ENCODE data around the gene RAB8B.

Gene RAB8B

GRCh38 chr15:63188926-63189871 lies at the start of gene RAB8B:
RAB8B (plus strand) TSS chr15:63189606; CDS start chr15:63189625, 19 bp downstream.
- H3K4me3 ChIP-seq (ENCODE audit: low read length) = peak within 1 kb of the TSS; percentile 95
- TF ChIP-seq ZNF274 (IDR thresholded peaks at IDR 0.05; ENCODE audit: low read depth, low read length) = no peak

DNA sequence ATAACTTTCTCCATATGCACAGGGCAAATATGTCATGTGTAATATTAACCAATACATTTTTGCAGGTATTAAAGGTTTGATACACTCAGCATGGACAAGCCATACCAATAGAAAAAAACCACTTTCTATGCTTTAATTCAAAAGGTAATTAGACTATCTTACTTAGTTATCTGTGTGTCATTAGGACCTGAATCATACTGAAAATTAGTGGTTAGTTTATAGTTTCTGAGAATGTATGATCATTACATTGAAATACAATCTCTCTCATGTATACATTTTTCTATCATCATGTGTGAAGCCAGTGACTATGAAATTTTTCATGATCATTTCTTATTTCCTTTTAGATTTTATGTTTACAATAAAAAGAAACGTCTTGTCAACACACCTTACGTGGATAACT lies 48.5 kb upstream of the RAB8B start:
- TF ChIP-seq ZNF274 (IDR thresholded peaks at IDR 0.05; ENCODE audit: low read depth, low read length) = no peak
- H3K4me3 ChIP-seq (ENCODE audit: low read length) = no peak overlapping the region

GRCh38 chr15:63145426-63145825 lies 44.0 kb upstream of the RAB8B start:
- no peak for TF ChIP-seq ZNF274 (IDR thresholded peaks at IDR 0.05; ENCODE audit: low read depth, low read length)
- no peak overlapping the region for H3K4me3 ChIP-seq (ENCODE audit: low read length)

GRCh38 chr15:63146684-63147083 lies 42.7 kb upstream of the RAB8B start:
- TF ChIP-seq ZNF274 (IDR thresholded peaks at IDR 0.05; ENCODE audit: low read depth, low read length) = no peak

GRCh38 chr15:63151665-63152064 lies 37.7 kb upstream of the RAB8B start:
- H3K4me3 ChIP-seq (ENCODE audit: low read length) = no peak overlapping the region
- TF ChIP-seq ZNF274 (IDR thresholded peaks at IDR 0.05; ENCODE audit: low read depth, low read length) = no peak

More at GRCh38 chr15:63146684-63147083, 42.7 kb upstream of the RAB8B start:
- H3K4me3 ChIP-seq (ENCODE audit: low read length) = no peak overlapping the region

DNA sequence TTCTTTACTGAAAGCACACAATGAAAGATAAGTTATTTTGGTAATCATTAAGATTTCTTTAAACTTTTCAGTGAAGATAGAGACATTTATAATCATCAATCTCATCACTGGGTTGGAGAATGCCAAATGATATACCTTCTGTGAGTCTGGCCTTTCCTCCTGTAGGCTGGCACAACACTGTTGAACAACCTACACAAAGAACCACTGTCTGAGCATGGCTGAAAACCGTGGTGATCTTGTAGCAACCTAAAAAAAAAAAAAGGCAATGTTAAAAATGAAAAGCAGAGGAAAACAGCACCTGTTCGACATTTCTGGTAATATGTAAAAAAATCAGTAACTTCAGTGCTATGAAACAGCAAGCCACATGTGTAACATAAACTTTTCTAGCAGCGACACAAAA lies 33.9 kb upstream of the RAB8B start:
- no peak for TF ChIP-seq ZNF274 (IDR thresholded peaks at IDR 0.05; ENCODE audit: low read depth, low read length)
- H3K4me3 ChIP-seq (ENCODE audit: low read length) = peak overlapping the region; percentile 84

GRCh38 chr15:63156086-63156710 lies 33.2 kb upstream of the RAB8B start:
- TF ChIP-seq ZNF274 (IDR thresholded peaks at IDR 0.05; ENCODE audit: low read depth, low read length) = no peak
- H3K4me3 ChIP-seq (ENCODE audit: low read length) = peak overlapping the region; percentile 84

DNA sequence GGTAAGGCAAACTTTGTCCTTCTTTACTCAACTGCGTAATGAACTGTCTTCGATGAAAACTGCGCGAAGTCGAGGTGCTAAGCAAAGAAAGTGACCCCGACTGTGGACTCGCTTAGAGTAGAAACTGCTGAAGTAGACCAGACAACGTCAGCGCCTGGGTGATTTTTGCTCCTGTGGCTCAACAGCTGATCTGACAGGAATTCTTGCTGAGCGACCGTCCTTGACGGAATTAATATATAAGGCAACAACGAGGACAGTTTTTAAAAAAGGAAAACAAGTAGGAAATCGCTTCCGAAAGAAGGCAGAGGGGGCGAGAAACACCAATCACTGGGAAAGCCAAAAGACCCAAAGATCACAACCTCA lies 32.7 kb upstream of the RAB8B start:
- no peak for TF ChIP-seq ZNF274 (IDR thresholded peaks at IDR 0.05; ENCODE audit: low read depth, low read length)

DNA sequence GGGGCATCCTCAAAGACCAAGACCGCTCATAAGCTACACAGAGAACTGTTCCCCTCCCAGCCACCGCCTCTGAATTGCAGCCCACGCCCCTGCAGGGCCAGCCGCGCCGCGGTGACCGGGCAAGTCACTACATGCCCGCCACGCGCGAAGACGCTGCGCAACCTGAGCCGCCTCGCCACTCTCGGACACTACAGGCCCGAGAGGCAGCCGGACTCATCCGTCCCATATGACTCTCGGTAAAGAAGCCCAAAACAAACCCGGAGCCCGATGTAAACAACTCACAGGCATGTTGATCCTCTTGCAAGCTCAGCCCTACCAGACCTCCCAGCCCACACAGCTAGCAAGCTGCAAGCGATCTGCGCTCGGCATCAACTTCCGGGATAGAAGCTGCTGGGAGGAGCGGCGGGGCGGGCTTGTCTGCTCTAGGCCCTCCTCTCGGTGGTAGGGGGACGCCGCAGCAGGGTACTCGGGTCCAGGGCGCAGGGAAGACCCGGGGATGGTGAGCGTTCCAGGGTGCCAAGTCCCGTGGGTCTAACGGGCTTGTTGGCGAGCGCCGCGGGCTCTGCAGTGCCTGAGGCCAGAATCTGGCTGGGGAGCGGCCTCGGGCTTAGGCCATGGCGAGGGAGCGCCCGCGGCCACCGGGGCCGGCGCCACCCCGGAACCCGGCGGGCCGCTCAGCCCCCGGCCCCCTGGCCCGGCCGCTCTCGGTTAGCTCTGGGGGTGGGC lies 32.1 kb upstream of the RAB8B start, which contains the start of gene RPS27L:
TSS of gene RPS27L (minus strand) at position 360 of the 726 bp plus-strand sequence. CDS start at position 288, 72 bp downstream.
- H3K4me3 ChIP-seq (ENCODE audit: low read length) = peak within 1 kb of the TSS; percentile 84
- TF ChIP-seq ZNF274 (IDR thresholded peaks at IDR 0.05; ENCODE audit: low read depth, low read length) = no peak

More for the DNA sequence above, 32.7 kb upstream of the RAB8B start:
- H3K4me3 ChIP-seq (ENCODE audit: low read length) = peak overlapping the region; percentile 84

- TF ChIP-seq ZNF274 (IDR thresholded peaks at IDR 0.05; ENCODE audit: low read depth, low read length) = no peak
- H3K4me3 ChIP-seq (ENCODE audit: low read length) = peak overlapping the region; percentile 84
Observed at GRCh38 chr15:63157891-63158431, 31.4 kb upstream of the RAB8B start.

DNA sequence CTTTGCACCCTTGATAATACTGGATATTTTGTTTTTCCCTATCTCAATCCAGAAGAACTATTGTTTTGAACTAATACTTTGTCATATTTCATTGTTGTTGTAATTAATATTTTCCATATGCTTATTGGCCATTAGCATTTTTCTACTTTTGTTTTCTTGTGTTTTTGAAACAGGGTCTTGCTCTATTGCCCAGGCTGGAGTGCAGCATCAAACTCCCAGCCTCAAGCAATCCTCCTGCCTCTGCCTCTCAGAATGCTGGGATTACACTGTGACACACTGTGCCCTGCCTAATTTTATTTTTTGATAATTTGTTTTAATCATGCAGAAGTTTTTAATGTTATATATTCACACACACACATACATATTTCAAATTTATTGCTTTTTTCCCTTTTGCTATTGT lies 28.8 kb upstream of the RAB8B start:
- H3K4me3 ChIP-seq (ENCODE audit: low read length) = no peak overlapping the region
- TF ChIP-seq ZNF274 (IDR thresholded peaks at IDR 0.05; ENCODE audit: low read depth, low read length) = no peak

GRCh38 chr15:63163217-63163616 lies 26.2 kb upstream of the RAB8B start:
- H3K4me3 ChIP-seq (ENCODE audit: low read length) = no peak overlapping the region
- TF ChIP-seq ZNF274 (IDR thresholded peaks at IDR 0.05; ENCODE audit: low read depth, low read length) = no peak

DNA sequence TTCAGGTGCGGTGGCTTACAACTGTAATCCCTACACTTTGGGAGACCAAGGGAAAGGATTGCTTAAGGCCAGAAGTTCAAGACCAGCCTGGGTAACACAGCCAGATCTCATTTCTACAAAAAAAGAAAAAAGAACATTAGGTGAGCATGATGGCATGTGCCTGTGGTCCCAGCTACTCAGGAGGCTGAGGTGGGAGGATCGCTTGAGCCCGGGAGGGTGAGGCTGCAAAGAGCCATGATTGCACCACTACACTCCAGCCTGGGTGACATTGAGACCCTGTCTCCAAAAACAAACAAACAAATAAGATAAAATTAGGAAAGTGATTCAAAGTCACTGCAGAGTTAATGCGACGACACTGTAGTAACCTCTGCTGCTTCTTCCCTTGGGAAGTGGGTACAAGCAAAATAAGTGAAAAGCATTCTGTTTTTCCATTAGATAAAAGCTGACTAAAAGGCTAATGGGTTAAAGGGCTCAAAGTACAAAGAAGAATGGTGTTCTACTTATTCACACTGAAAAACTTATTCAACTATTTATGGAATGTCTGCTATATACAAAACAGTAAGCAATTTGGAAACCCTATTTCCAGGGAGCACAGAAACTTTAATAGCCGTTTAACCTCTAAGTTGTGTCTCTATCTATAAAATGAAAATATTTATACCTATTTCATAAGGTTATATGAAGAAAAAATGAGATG lies 24.1 kb upstream of the RAB8B start:
- H3K4me3 ChIP-seq (ENCODE audit: low read length) = no peak overlapping the region
- TF ChIP-seq ZNF274 (IDR thresholded peaks at IDR 0.05; ENCODE audit: low read depth, low read length) = no peak

All from GM08714 (cell line).